ENCODE results near the gene SH3GL3. TPM values are rescaled to one million over a fixed set of nuclear protein-coding genes. Genes with fewer than 3 reads are reported as not detected.

The SH3GL3 gene
- total and polyA plus RNA-seq, 2 of the 8 experiments (the other 6 are each of a cell fraction or from before 2014, with no cell fraction given) = 14.1 to 19.1 TPM

- Histone ChIP-seq H3K56ac (replicated peaks; ENCODE audit: insufficient read length, low read depth, low read length) (no peak overlapping the region), H3K9me3 (ENCODE audit: insufficient read depth in 2 of 2, low read depth in 1 of 2, low read length in 1 of 2) (no peaks in the 10 kb centered on the region), H4K91ac (replicated peaks; ENCODE audit: insufficient read length, low read length) (no peak overlapping the region), H2BK5ac (ENCODE audit: low read depth, low read length) (no peak overlapping the region), H4K20me1 (replicated peaks in 1 of 2; ENCODE audit: control insufficient read depth in 1 of 2, insufficient read depth in 2 of 2, low read length in 2 of 2) (no peaks in the 10 kb centered on the region), H3K23ac (ENCODE audit: insufficient read length) (no peak overlapping the region), H4K8ac (ENCODE audit: extremely low read depth, insufficient read depth, low read length) (no peak overlapping the region), H3K14ac (ENCODE audit: insufficient read length) (no peak overlapping the region), H2BK120ac (replicated peaks; ENCODE audit: low read depth, low read length) (no peak overlapping the region), H3K4me1 (replicated peaks in 1 of 4; ENCODE audit: control insufficient read depth in 3 of 4, insufficient read depth in 4 of 4, low read length in 3 of 4) (no peaks in the 10 kb centered on the region; a peak in 1 of 7 replicates), H2BK15ac (ENCODE audit: low read length) (no peak overlapping the region), H3K4ac (replicated peaks; ENCODE audit: insufficient read length, low read depth, low read length) (no peak overlapping the region), H4K5ac (ENCODE audit: insufficient read length, low read depth, low read length) (no peak overlapping the region), H3K27ac (ENCODE audit: low read depth, low read length) (no peak overlapping the region), H2BK20ac (ENCODE audit: low read length) (no peak overlapping the region), H3K79me2 (ENCODE audit: control insufficient read depth in 1 of 2, insufficient read depth in 2 of 2, low read length in 2 of 2) (no peaks in the 10 kb centered on the region), H2BK12ac (ENCODE audit: low read depth, low read length) (no peak overlapping the region), H3K4me2 (ENCODE audit: insufficient read depth in 1 of 2, low read depth in 2 of 2, low read length in 2 of 2) (no peak overlapping the region), H2AFZ (ENCODE audit: low read length) (no peak overlapping the region), H3K23me2 (ENCODE audit: low read depth, low read length) (no peaks in the 10 kb centered on the region), H3K9ac (replicated peaks in 1 of 4; ENCODE audit: extremely low read depth in 1 of 4, low read depth in 3 of 4, low read length in 3 of 4) (no peak overlapping the region), H3K79me1 (ENCODE audit: low read depth, low read length) (no peaks in the 10 kb centered on the region), H3K4me3 (ENCODE audit: extremely low read depth in 1 of 4, insufficient read depth in 2 of 4, low read depth in 3 of 4, low read length in 4 of 4) (no peak overlapping the region), H3K27me3 (replicated peaks in 1 of 4; ENCODE audit: control insufficient read depth in 3 of 4, extremely low read depth in 1 of 4, insufficient read depth in 3 of 4, low read length in 3 of 4) (no peaks in the 10 kb centered on the region), H2AK5ac (ENCODE audit: low read depth, low read length) (no peak overlapping the region), H3K18ac (ENCODE audit: extremely low read depth, low read length) (no peak overlapping the region), H3K36me3 (ENCODE audit: control insufficient read depth in 2 of 4, insufficient read depth in 4 of 4, low read length in 3 of 4) (no peaks in the 10 kb centered on the region; a peak in 2 of 8 replicates)
- CTCF ChIA-PET (ENCODE audit: partially characterized antibody) = interaction anchor here (0.6 to 4.3 kb wide), 9 partner anchors 15 to 450 kb away, joined by 3 to 16 read pairs (median 5); partner anchors contain the start of gene SH3GL3
- TF ChIP-seq KDM1A (IDR thresholded peaks at IDR 0.05; ENCODE audit: borderline replicate concordance, low read length) = no peak
- no peak for TF ChIP-seq SUZ12 (IDR thresholded peaks at IDR 0.05; ENCODE audit: low read length)
- TF ChIP-seq PHF8 (conservative IDR thresholded peaks at IDR 0.05; ENCODE audit: low read depth, low read length) = no peak
- no peak for TF ChIP-seq MAFK (IDR thresholded peaks at IDR 0.05; ENCODE audit: low read depth, low read length)
- TF ChIP-seq HDAC6 (IDR thresholded peaks at IDR 0.05; ENCODE audit: low read depth, low read length) = no peak
- TF ChIP-seq ZNF274 (IDR thresholded peaks at IDR 0.05; ENCODE audit: borderline replicate concordance, extremely low read depth, low read length) = no peak
- TF ChIP-seq RAD21 (IDR thresholded peaks at IDR 0.05 in 1 of 2, conservative IDR thresholded peaks at IDR 0.05 in 1 of 2; ENCODE audit: low read depth in 2 of 2, low read length in 2 of 2) = no peak
- TF ChIP-seq, protein P1, sequence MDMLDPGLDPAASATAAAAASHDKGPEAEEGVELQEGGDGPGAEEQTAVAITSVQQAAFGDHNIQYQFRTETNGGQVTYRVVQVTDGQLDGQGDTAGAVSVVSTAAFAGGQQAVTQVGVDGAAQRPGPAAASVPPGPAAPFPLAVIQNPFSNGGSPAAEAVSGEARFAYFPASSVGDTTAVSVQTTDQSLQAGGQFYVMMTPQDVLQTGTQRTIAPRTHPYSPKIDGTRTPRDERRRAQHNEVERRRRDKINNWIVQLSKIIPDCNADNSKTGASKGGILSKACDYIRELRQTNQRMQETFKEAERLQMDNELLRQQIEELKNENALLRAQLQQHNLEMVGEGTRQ (IDR thresholded peaks at IDR 0.05; ENCODE audit: low read length) = no peak
- TF ChIP-seq SRF (IDR thresholded peaks at IDR 0.05; ENCODE audit: low read depth, low read length) = no peak
- FAIRE-seq (no peak), DNase-seq (ENCODE audit: low read depth in 1 of 2, low spot score in 2 of 2) (no peak)
- 92% methylated on average over 3 of the region's 3 CpGs; no CpG with 5 or more reads in 1 of the 2 experiments for WGBS, 2 experiments (ENCODE audit: extremely low coverage in 1 of 2, insufficient coverage in 1 of 2, insufficient read length in 1 of 2, insufficient replicate concordance in 2 of 2, low coverage in 1 of 2, low lambda C conversion rate in 2 of 2, missing lambda C conversion rate in 1 of 2)
- POLR2A ChIA-PET (ENCODE audit: partially characterized antibody) = no interaction called here
Observed at GRCh38 chr15:83587091-83587490, 139.9 kb downstream of the SH3GL3 start.

All from H1 (cell line).